ENCODE measurements around the gene TPD52L1. TPM values are rescaled to one million over a fixed set of nuclear protein-coding genes. Genes with fewer than 3 reads are reported as not detected.

Gene TPD52L1
- total and polyA plus RNA-seq, 3 donors from 2014 or later: 20.6 to 22.5 (median 22.1) TPM

DNA sequence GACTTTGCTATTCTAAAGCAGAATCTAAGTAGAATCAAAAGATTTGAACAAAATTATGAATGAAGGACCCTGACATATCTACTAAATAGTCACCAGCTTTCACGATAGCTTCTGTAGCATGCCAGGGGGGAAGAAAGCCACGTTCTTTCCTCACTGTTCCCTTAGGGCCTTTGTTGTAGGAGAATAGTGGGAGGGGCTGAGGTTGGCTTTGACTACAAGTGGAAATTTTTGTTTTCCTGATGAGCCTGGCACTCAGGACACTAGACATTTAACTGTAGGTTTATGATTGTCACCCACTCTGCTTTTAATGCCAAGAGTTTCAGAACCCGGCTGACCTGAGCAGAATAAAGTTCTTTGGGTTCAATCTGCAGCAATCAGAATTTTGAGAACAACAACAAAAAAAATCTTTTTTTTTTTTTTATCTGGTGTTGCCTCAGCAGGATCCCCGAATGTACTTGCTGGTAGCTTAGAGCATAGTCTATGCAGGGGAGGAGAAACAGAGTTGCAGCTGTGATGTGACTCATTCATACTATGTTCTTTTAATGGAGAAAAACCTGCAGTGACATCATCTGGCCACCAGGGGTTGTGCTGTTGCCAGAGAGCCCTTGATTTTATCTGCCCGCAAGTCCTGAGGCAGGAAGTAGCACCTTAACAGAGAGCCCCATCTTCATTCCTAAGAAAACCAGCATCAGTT is 38.5 kb downstream of the TPD52L1 start:
- no peak overlapping the region for H3K4me3 ChIP-seq
- peak; percentile 77 for DNase-seq
- no peaks in the 10 kb centered on the region for H3K9me3 ChIP-seq
- H3K27ac ChIP-seq: no peak overlapping the region
- H3K27me3 ChIP-seq: no peaks in the 10 kb centered on the region
- no peak for TF ChIP-seq POLR2A (IDR thresholded peaks at IDR 0.05)
- TF ChIP-seq, protein P1, sequence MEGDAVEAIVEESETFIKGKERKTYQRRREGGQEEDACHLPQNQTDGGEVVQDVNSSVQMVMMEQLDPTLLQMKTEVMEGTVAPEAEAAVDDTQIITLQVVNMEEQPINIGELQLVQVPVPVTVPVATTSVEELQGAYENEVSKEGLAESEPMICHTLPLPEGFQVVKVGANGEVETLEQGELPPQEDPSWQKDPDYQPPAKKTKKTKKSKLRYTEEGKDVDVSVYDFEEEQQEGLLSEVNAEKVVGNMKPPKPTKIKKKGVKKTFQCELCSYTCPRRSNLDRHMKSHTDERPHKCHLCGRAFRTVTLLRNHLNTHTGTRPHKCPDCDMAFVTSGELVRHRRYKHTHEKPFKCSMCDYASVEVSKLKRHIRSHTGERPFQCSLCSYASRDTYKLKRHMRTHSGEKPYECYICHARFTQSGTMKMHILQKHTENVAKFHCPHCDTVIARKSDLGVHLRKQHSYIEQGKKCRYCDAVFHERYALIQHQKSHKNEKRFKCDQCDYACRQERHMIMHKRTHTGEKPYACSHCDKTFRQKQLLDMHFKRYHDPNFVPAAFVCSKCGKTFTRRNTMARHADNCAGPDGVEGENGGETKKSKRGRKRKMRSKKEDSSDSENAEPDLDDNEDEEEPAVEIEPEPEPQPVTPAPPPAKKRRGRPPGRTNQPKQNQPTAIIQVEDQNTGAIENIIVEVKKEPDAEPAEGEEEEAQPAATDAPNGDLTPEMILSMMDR (IDR thresholded peaks at IDR 0.05): peak; percentile 61 to 86 (median 79)
- H3K36me3 ChIP-seq (ENCODE audit: low read depth, missing control alignments): no peaks in the 10 kb centered on the region
- peaks cover 15% of the 10 kb centered on the region for H3K4me1 ChIP-seq
- 35 to 41% methylated on average over 5 of the region's 5 CpGs for WGBS, 2 donors
- intact Hi-C loops (cut with DNase I; ENCODE audit: low total_unique reads): no loop called here

DNA sequence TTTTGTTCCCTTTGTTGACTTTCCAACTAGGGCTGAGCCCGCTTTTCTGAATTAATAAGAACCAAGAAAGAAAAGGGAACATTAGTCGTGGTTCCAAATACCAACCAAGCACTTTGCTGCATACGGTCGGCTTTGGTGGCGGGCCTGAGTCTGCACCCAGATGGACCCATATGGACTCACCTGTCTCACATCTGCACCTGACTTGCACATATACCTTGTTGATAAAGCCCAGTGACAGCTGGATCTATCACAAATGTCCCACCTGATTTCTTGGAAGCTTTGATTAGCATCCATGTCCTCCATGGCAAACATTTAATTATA is 39.0 kb downstream of the TPD52L1 start:
- no peaks in the 10 kb centered on the region for H3K36me3 ChIP-seq (ENCODE audit: low read depth, missing control alignments)
- H3K27me3 ChIP-seq: no peaks in the 10 kb centered on the region
- H3K4me3 ChIP-seq: no peak overlapping the region
- peaks cover 20% of the 10 kb centered on the region for H3K4me1 ChIP-seq
- 81 to 82% methylated on average over 5 of the region's 5 CpGs for WGBS, 2 donors
- no peaks in the 10 kb centered on the region for H3K9me3 ChIP-seq
- no peak overlapping the region for H3K27ac ChIP-seq
- intact Hi-C loops (cut with DNase I; ENCODE audit: low total_unique reads): no loop called here
- TF ChIP-seq POLR2A (IDR thresholded peaks at IDR 0.05): no peak
- TF ChIP-seq, protein P1 (IDR thresholded peaks at IDR 0.05): no peak
- DNase-seq: no peak

DNA sequence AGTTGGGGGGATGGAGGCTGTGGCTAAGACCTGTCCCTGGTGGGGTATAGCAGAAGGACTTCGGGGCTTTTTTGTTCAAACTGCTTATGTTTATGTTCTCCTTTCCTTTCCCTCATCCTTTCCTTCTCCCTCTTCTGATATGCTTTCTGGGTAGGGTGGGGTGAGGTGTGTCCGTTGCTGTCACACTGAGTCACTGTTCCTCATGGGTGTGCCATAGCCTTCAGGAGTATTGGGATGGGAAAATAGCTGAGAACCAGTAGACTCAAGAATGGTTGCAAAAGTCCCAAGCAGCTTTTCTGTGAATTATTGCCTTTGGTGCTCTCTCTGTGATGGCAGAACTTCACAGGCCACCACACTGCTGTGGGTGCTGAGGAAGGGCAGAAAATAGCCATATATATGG is 39.6 kb downstream of the TPD52L1 start:
- peaks cover 27% of the 10 kb centered on the region for H3K4me1 ChIP-seq
- no peaks in the 10 kb centered on the region for H3K36me3 ChIP-seq (ENCODE audit: low read depth, missing control alignments)
- no peak for TF ChIP-seq POLR2A (IDR thresholded peaks at IDR 0.05)
- TF ChIP-seq, protein P1 (IDR thresholded peaks at IDR 0.05): no peak
- intact Hi-C loops (cut with DNase I; ENCODE audit: low total_unique reads): no loop called here
- H3K27ac ChIP-seq: no peak overlapping the region
- H3K27me3 ChIP-seq: no peaks in the 10 kb centered on the region
- no peaks in the 10 kb centered on the region for H3K9me3 ChIP-seq
- H3K4me3 ChIP-seq: no peak overlapping the region
- 85 to 100% methylated on average over 2 of the region's 2 CpGs for WGBS, 2 donors
- no peak for DNase-seq

DNA sequence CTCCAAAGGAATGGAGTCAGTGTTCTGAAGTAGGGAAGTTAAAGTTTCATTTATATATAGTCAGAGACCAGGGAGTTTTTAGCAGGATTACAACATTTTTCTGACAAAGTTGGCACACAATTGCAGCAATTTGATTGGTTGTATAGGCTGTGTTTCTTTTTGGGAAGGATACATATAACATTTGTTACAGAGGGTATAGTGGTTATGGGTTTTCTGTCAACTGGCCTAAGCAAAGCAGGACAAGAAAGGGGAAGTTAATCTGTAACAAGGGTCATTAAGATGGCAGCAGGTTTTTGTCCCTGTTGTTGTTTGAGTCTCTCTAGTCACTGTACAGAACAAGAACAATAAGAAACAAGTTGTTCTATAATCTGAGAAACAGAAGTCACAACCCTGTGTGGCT is 41.4 kb downstream of the TPD52L1 start:
- TF ChIP-seq, protein P1 (IDR thresholded peaks at IDR 0.05): no peak
- TF ChIP-seq POLR2A (IDR thresholded peaks at IDR 0.05): no peak
- peaks cover 30% of the 10 kb centered on the region for H3K4me1 ChIP-seq
- no peak for DNase-seq
- no peaks in the 10 kb centered on the region for H3K27me3 ChIP-seq
- H3K9me3 ChIP-seq: no peaks in the 10 kb centered on the region
- no peak overlapping the region for H3K4me3 ChIP-seq
- H3K27ac ChIP-seq: no peak overlapping the region
- H3K36me3 ChIP-seq (ENCODE audit: low read depth, missing control alignments): no peaks in the 10 kb centered on the region
- intact Hi-C loops (cut with DNase I; ENCODE audit: low total_unique reads): no loop called here

DNA sequence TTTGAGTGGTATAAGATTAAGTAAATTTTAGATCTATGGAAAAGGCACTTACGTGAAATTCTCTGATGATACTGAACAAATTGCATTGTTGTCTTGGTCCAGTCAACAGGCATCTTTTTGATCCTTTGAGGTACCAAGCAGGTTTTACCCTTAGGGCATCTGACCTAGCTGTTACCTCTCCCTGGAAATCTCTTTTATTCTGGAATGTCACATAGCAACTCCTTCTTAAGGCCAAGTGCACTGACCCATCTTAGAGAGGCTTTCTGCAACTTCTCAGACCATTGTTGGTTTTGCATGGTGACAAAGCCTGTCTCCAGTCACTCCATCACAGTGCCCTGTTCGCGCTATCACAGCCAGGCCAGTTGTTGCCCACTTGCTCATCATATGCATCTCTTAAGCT is 42.0 kb downstream of the TPD52L1 start:
- H3K9me3 ChIP-seq: no peaks in the 10 kb centered on the region
- TF ChIP-seq, protein P1 (IDR thresholded peaks at IDR 0.05): no peak
- TF ChIP-seq POLR2A (IDR thresholded peaks at IDR 0.05): no peak
- no peaks in the 10 kb centered on the region for H3K36me3 ChIP-seq (ENCODE audit: low read depth, missing control alignments)
- no peaks in the 10 kb centered on the region for H3K27me3 ChIP-seq
- no peak for DNase-seq
- intact Hi-C loops (cut with DNase I; ENCODE audit: low total_unique reads): no loop called here
- no peak overlapping the region for H3K4me3 ChIP-seq
- WGBS, 2 donors: 97% methylated on average over 3 of the region's 3 CpGs
- no peak overlapping the region for H3K27ac ChIP-seq
- peaks cover 30% of the 10 kb centered on the region for H3K4me1 ChIP-seq

Measured in testis (tissue), 3 donors.